K562 (cell line): ENCODE measurements around the gene PCDHA3. TPM values are rescaled to one million over a fixed set of nuclear protein-coding genes. Genes with fewer than 3 reads are reported as not detected.
A peak's percentile ranks its signal among the peaks of the same experiment; 100 is the strongest.

Source experiments
- ATAC-seq: fragments of 200-7000 bp; cut with Tn5 transposase; 3 replicates; pipeline ENCODE4 v1.9.1; 2020; ENCODE audit warnings: moderate library complexity
- BruUV-seq: library from RNA; stranded (reverse); fragments of 400-500 nt; replicated peaks from 2 replicates; lab custom pipeline; 2021; lab: Mats Ljungman, UMichigan
- CTCF ChIA-PET: fragments of 300-600 bp; formaldehyde crosslinking; extraction: SDS; loops from one replicate; lab custom pipeline; 2021; ENCODE audit warnings: low intra/inter-chr PET ratio; lab: Yijun Ruan, JAX
- POLR2A ChIA-PET: fragments of 300-600, 350-650 bp; sonication (Branson Sonifier 250); formaldehyde crosslinking; extraction: SDS; loops from one replicate; lab custom pipeline; 2021; ENCODE audit warnings: antibody characterized with exemption, inconsistent platforms; lab: Yijun Ruan, JAX
- DNase-seq, 4 experiments: peaks; one replicate each; pipeline versions ENCODE4 v3.0.0 to v3.0.0-alpha.2; 2011 to 2018; ENCODE audit warnings: low spot score in 3 of 4, mixed read lengths in 3 of 4; ENCODE audit errors: extremely low read depth in 1 of 4
- FAIRE-seq: peaks from 2 replicates; lab custom pipeline; 2011; peaks lifted over from hg19 to GRCh38; lab: Jason Lieb, UNC
- H2AFZ ChIP-seq: 2 replicates; pipeline ENCODE4 v1.6.0; 2011; ENCODE audit warnings: low read depth, low read length, control low read depth, inconsistent platforms
- H3K27ac ChIP-seq: fragments of 200-600 bp; 3 replicates; pipeline ENCODE4 v1.8.0; 2011; ENCODE audit warnings: low read depth, mild to moderate bottlenecking, control low read depth, inconsistent platforms, low read length, moderate library complexity, mixed read lengths; ENCODE audit errors: extremely low read depth
- H3K27me3 ChIP-seq, 2 experiments: fragments of 300-600 bp in 1 of 2; 2 replicates in 1 of 2; 3 replicates in 1 of 2; pipeline versions ENCODE4 v1.6.0 to v1.8.0; 2011; ENCODE audit warnings: inconsistent platforms in 2 of 2, low read length in 2 of 2, mild to moderate bottlenecking in 1 of 2, mixed read lengths in 1 of 2, moderate library complexity in 1 of 2; ENCODE audit not compliant: control insufficient read depth in 2 of 2, insufficient read depth in 2 of 2
- H3K36me3 ChIP-seq: fragments of 300-600 bp; 3 replicates; pipeline ENCODE4 v1.8.0; 2011; ENCODE audit warnings: mild to moderate bottlenecking, low read length, inconsistent platforms; ENCODE audit not compliant: control insufficient read depth, insufficient read depth
- H3K4me1 ChIP-seq, 2 experiments: fragments of 200-600 bp in 1 of 2; replicated peaks in 1 of 2; 2 replicates in 1 of 2; 3 replicates in 1 of 2; pipeline versions ENCODE4 v1.5.1 to v1.8.0; 2011; ENCODE audit warnings: inconsistent platforms in 2 of 2, low read length in 2 of 2, mild to moderate bottlenecking in 1 of 2, mixed read lengths in 1 of 2, moderate library complexity in 1 of 2; ENCODE audit not compliant: control insufficient read depth in 2 of 2, insufficient read depth in 2 of 2
- H3K4me2 ChIP-seq: 2 replicates; pipeline ENCODE4 v1.6.1; 2011; ENCODE audit warnings: low read length, control low read depth, inconsistent platforms, mixed read lengths; ENCODE audit not compliant: insufficient read depth
- H3K4me3 ChIP-seq: fragments of 200-600 bp; sonication (generic), shearing (Covaris generic); 2 replicates; pipeline ENCODE4 v1.5.1; 2016; ENCODE audit warnings: control low read depth, inconsistent platforms
- H3K79me2 ChIP-seq: fragments of 200-600 bp; 3 replicates; pipeline ENCODE4 v1.8.0; 2011; ENCODE audit warnings: low read length, inconsistent platforms; ENCODE audit not compliant: control insufficient read depth, insufficient read depth
- H3K9ac ChIP-seq, 2 experiments: 2 replicates each; pipeline versions ENCODE4 v1.6.0 to v1.6.1; 2011; ENCODE audit warnings: low read depth in 2 of 2, low read length in 2 of 2, control low read depth in 1 of 2, inconsistent platforms in 1 of 2, mild to moderate bottlenecking in 1 of 2, mixed read lengths in 1 of 2; ENCODE audit not compliant: insufficient read depth in 1 of 2
- H3K9me1 ChIP-seq: one replicate; pipeline ENCODE4 v1.6.0; 2011; ENCODE audit warnings: inconsistent platforms, mild to moderate bottlenecking, low read length, moderate library complexity; ENCODE audit not compliant: control insufficient read depth, insufficient read depth
- H3K9me3 ChIP-seq: replicated peaks from 2 replicates; pipeline ENCODE4 v1.5.1; 2011; ENCODE audit warnings: low read depth, low read length, inconsistent platforms; ENCODE audit not compliant: control insufficient read depth, insufficient read depth
- H4K20me1 ChIP-seq: replicated peaks from 2 replicates; pipeline ENCODE4 v1.6.1; 2011; ENCODE audit warnings: low read length, inconsistent platforms, mixed read lengths; ENCODE audit not compliant: control insufficient read depth, insufficient read depth
- CREB1 ChIP-seq, 2 experiments: sonication (generic) in 1 of 2; formaldehyde crosslinking in 1 of 2; IDR thresholded peaks; 2 replicates each; pipeline versions ENCODE4 v1.6.1 to v1.8.0; 2012 to 2022; ENCODE audit warnings: inconsistent platforms in 1 of 2, mild to moderate bottlenecking in 1 of 2, missing genetic modification reagents in 1 of 2, moderate library complexity in 1 of 2
- DPF2 ChIP-seq: fragments of 450-650 bp; IDR thresholded peaks from 2 replicates; pipeline ENCODE4 v1.6.1; 2016
- HNRNPUL1 ChIP-seq: fragments of 200-400 bp; formaldehyde crosslinking; IDR thresholded peaks from 2 replicates; pipeline ENCODE4 v1.6.1; 2017; ENCODE audit warnings: low read length
- MCM2 ChIP-seq: fragments of 450-650 bp; IDR thresholded peaks from 2 replicates; pipeline ENCODE4 v1.6.1; 2017; ENCODE audit warnings: low read depth, mild to moderate bottlenecking
- TOE1 ChIP-seq, 2 experiments: fragments of 450-650 bp in 1 of 2; sonication (generic) in 1 of 2; formaldehyde crosslinking in 1 of 2; IDR thresholded peaks; 2 replicates each; pipeline versions ENCODE4 v1.7.1 to v1.8.0; 2016 to 2022; ENCODE audit warnings: borderline replicate concordance in 2 of 2, mild to moderate bottlenecking in 2 of 2, antibody characterized with exemption in 1 of 2, inconsistent platforms in 1 of 2, low read depth in 1 of 2, missing genetic modification reagents in 1 of 2, moderate library complexity in 1 of 2
- ZNF184 ChIP-seq: sonication (generic); formaldehyde crosslinking; IDR thresholded peaks from 2 replicates; pipeline ENCODE4 v1.5.0; 2020; ENCODE audit warnings: missing genetic modification reagents
- ZNF274 ChIP-seq: IDR thresholded peaks from 2 replicates; pipeline ENCODE4 v1.6.1; 2011; ENCODE audit warnings: low read depth, mild to moderate bottlenecking, low read length, moderate library complexity, borderline replicate concordance
- ZNF318 ChIP-seq, 2 experiments: fragments of 450-650 bp; IDR thresholded peaks; 2 replicates each; pipeline ENCODE4 v1.6.1; 2016; ENCODE audit warnings: mild to moderate bottlenecking in 2 of 2, borderline replicate concordance in 1 of 2, low read depth in 1 of 2, moderate library complexity in 1 of 2
- WGBS: fragments of 100-300 bp; shearing (Covaris generic); methylation state at CpG from one replicate; pipeline ENCODE4 v1.1.6; 2016; ENCODE audit warnings: low coverage, mixed read lengths; ENCODE audit not compliant: insufficient coverage; ENCODE audit errors: missing lambda C conversion rate; 5-methylcytosine and 5-hydroxymethylcytosine counted together
- in situ Hi-C: fragments of 300-500 bp; cut with MboI; formaldehyde crosslinking; loops from 4 replicates; pipeline ENCODE4 v1.15.0; 2018; ENCODE audit warnings: inconsistent platforms, mixed read lengths
- intact Hi-C: fragments of 100-400 bp; cut with micrococcal nuclease; formaldehyde crosslinking; loops from 2 replicates; pipeline ENCODE4 v1.14.2; 2022
- polyA plus RNA-seq, 8 experiments: library from polyadenylated mRNA; depleted of rRNA in 4 of 8; stranded (reverse) in 5 of 8; unstranded in 3 of 8; fragments of >200 nt; fragmentation: Nextera tagmentation in 2 of 8; fragmentation: Illumina TruSeq in 1 of 8; extraction: Ambion mirVana in 2 of 8; extraction: Trizol in 1 of 8; gene quantifications; 2 replicates each; pipeline versions ENCODE4 v1.2.1 to v1.2.3, GENCODE V29; 2011 to 2014; ENCODE audit warnings: inconsistent platforms in 1 of 8, missing spikeins in 1 of 8
- total RNA-seq, 7 experiments: library from RNA; depleted of rRNA in 6 of 7; stranded (reverse); fragments of >200 nt in 6 of 7; fragmentation: Illumina TruSeq in 2 of 7; extraction: Trizol in 2 of 7; gene quantifications; 2 replicates each; pipeline versions ENCODE4 v1.2.1 to v1.2.3, GENCODE V29; 2011 to 2021; ENCODE audit warnings: low replicate concordance in 1 of 7
- TF ChIP-seq, protein P1 (sequence below): sonication (generic); formaldehyde crosslinking; IDR thresholded peaks from 2 replicates; pipeline ENCODE4 v1.4.0; 2020; ENCODE audit warnings: mild to moderate bottlenecking, missing genetic modification reagents
- TF ChIP-seq, protein P2 (sequence below): fragments of 450-650 bp; IDR thresholded peaks from 2 replicates; pipeline ENCODE4 v1.6.1; 2018; ENCODE audit warnings: mild to moderate bottlenecking, low read depth; ENCODE audit not compliant: partially characterized antibody

The PCDHA3 gene
- total and polyA plus RNA-seq, 9 of the 15 experiments (the other 6 are each of a cell fraction or from before 2014, with no cell fraction given): not detected

GRCh38 chr5:140833993-140834392 lies 33.1 kb downstream of the PCDHA3 start, which contains the start of gene PCDHA7:
Gene PCDHA7 (plus strand): TSS chr5:140834269. CDS start chr5:140834384, 115 bp downstream.
- H2AFZ ChIP-seq: no peak within 1 kb of the TSS
- TF ChIP-seq, protein P1, sequence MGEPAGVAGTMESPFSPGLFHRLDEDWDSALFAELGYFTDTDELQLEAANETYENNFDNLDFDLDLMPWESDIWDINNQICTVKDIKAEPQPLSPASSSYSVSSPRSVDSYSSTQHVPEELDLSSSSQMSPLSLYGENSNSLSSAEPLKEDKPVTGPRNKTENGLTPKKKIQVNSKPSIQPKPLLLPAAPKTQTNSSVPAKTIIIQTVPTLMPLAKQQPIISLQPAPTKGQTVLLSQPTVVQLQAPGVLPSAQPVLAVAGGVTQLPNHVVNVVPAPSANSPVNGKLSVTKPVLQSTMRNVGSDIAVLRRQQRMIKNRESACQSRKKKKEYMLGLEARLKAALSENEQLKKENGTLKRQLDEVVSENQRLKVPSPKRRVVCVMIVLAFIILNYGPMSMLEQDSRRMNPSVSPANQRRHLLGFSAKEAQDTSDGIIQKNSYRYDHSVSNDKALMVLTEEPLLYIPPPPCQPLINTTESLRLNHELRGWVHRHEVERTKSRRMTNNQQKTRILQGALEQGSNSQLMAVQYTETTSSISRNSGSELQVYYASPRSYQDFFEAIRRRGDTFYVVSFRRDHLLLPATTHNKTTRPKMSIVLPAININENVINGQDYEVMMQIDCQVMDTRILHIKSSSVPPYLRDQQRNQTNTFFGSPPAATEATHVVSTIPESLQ: no peak
- TF ChIP-seq ZNF184: no peak
- TF ChIP-seq DPF2: no peak
- no peak for TF ChIP-seq HNRNPUL1
- TF ChIP-seq TOE1 (IDR thresholded peaks at IDR 0.05; ENCODE audit: borderline replicate concordance): no peak
- TF ChIP-seq TOE1 (CRISPR knock-in tag; IDR thresholded peaks at IDR 0.05; ENCODE audit: borderline replicate concordance, low read depth): no peak
- no peak for TF ChIP-seq ZNF274
- TF ChIP-seq ZNF318 (IDR thresholded peaks at IDR 0.05; ENCODE audit: borderline replicate concordance in 1 of 2, low read depth in 1 of 2): no peak
- TF ChIP-seq MCM2: no peak
- TF ChIP-seq, protein P2, sequence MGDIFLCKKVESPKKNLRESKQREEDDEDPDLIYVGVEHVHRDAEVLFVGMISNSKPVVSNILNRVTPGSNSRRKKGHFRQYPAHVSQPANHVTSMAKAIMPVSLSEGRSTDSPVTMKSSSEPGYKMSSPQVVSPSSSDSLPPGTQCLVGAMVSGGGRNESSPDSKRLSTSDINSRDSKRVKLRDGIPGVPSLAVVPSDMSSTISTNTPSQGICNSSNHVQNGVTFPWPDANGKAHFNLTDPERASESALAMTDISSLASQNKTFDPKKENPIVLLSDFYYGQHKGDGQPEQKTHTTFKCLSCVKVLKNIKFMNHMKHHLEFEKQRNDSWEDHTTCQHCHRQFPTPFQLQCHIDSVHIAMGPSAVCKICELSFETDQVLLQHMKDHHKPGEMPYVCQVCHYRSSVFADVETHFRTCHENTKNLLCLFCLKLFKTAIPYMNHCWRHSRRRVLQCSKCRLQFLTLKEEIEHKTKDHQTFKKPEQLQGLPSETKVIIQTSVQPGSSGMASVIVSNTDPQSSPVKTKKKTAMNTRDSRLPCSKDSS: no peak
- TF ChIP-seq CREB1 (IDR thresholded peaks at IDR 0.05): no peak
- TF ChIP-seq CREB1 (CRISPR knock-in tag; IDR thresholded peaks at IDR 0.05): no peak

More at GRCh38 chr5:140833993-140834392, 33.1 kb downstream of the PCDHA3 start, which contains the start of gene PCDHA7:
- ChIA-PET POLR2A (no interaction called here), CTCF (interaction anchor here (0.7 kb wide), 1 partner anchor 253 kb away, joined by 3 read pairs; no protein-coding TSS in a partner anchor)
- H3K27me3 ChIP-seq: no peaks in the 10 kb centered on the region
- peaks cover 0 to 8% of the 10 kb centered on the region in 2 experiments; a peak in 1 of 5 replicates for H3K4me1 ChIP-seq
- no peak within 1 kb of the TSS for H3K4me2 ChIP-seq
- no peaks in the 10 kb centered on the region for H3K79me2 ChIP-seq
- no peaks in the 10 kb centered on the region for H3K9me3 ChIP-seq
- no peak within 1 kb of the TSS for H3K9ac ChIP-seq
- FAIRE-seq (no peak), ATAC-seq (no peak), DNase-seq (peak in 1 of 4 experiments; percentile 6)
- no peaks in the 10 kb centered on the region for H3K9me1 ChIP-seq
- intact Hi-C loops: no loop called here
- in situ Hi-C loops: no loop called here
- H3K36me3 ChIP-seq: no peaks in the 10 kb centered on the region
- WGBS: 2% methylated on average over 8 of the region's 8 CpGs
- no peak within 1 kb of the TSS for H3K27ac ChIP-seq
- no peaks in the 10 kb centered on the region for H4K20me1 ChIP-seq
- BruUV-seq: no TSS peak
- no peak within 1 kb of the TSS for H3K4me3 ChIP-seq
